Astrocyte (in vitro differentiated cells and primary cell): Measurements from ENCODE around the gene MDP1. TPM values are rescaled to one million over a fixed set of nuclear protein-coding genes. Genes with fewer than 3 reads are reported as not detected.

Experiments used
- DNase-seq: peaks from one replicate; pipeline ENCODE4 v3.0.0-alpha.2; 2010; ENCODE audit warnings: low read depth
- FAIRE-seq: peaks from 2 replicates; lab custom pipeline; 2011; peaks lifted over from hg19 to GRCh38; lab: Jason Lieb, UNC
- H2AFZ ChIP-seq: 2 replicates; pipeline ENCODE4 v1.6.0; 2012; ENCODE audit warnings: low read depth, low read length, inconsistent platforms
- H3K27ac ChIP-seq: 2 replicates; pipeline ENCODE4 v1.5.1; 2011; ENCODE audit warnings: low read depth, low read length, inconsistent platforms
- H3K27me3 ChIP-seq: 2 replicates; pipeline ENCODE4 v1.6.0; 2011; ENCODE audit warnings: low read length, inconsistent platforms; ENCODE audit not compliant: insufficient read depth
- H3K36me3 ChIP-seq: 2 replicates; pipeline ENCODE4 v1.5.1; 2011; ENCODE audit warnings: low read length, inconsistent platforms; ENCODE audit not compliant: insufficient read depth
- H3K4me1 ChIP-seq: 2 replicates; pipeline ENCODE4 v1.5.1; 2011; ENCODE audit warnings: low read length, inconsistent platforms; ENCODE audit not compliant: insufficient read depth
- H3K4me2 ChIP-seq: 2 replicates; pipeline ENCODE4 v1.6.0; 2012; ENCODE audit warnings: low read length, inconsistent platforms
- H3K4me3 ChIP-seq: 2 replicates; pipeline ENCODE4 v1.5.1; 2011; ENCODE audit warnings: low read depth, mild to moderate bottlenecking, low read length, inconsistent platforms; ENCODE audit not compliant: insufficient read depth
- H3K79me2 ChIP-seq: 2 replicates; pipeline ENCODE4 v1.6.0; 2012; ENCODE audit warnings: mild to moderate bottlenecking, low read length, inconsistent platforms; ENCODE audit not compliant: insufficient read depth
- H3K9ac ChIP-seq: 2 replicates; pipeline ENCODE4 v1.6.0; 2012; ENCODE audit warnings: mild to moderate bottlenecking, low read length, inconsistent platforms
- H3K9me3 ChIP-seq: 2 replicates; pipeline ENCODE4 v1.5.1; 2012; ENCODE audit warnings: low read depth, mild to moderate bottlenecking, low read length, inconsistent platforms; ENCODE audit not compliant: insufficient read depth
- H4K20me1 ChIP-seq: 2 replicates; pipeline ENCODE4 v1.6.0; 2012; ENCODE audit warnings: low read length, inconsistent platforms; ENCODE audit not compliant: insufficient read depth
- H3K27ac Mint-ChIP-seq: one replicate; pipeline ENCODE4 v1.8.0; 2021; ENCODE audit warnings: mild to moderate bottlenecking, mixed read lengths; ENCODE audit not compliant: unreplicated experiment
- H3K27me3 Mint-ChIP-seq: one replicate; pipeline ENCODE4 v1.8.0; 2021; ENCODE audit warnings: low read depth, mixed read lengths; ENCODE audit not compliant: unreplicated experiment
- H3K36me3 Mint-ChIP-seq: one replicate; pipeline ENCODE4 v1.8.0; 2021; ENCODE audit warnings: low read depth, mixed read lengths; ENCODE audit not compliant: unreplicated experiment
- H3K4me1 Mint-ChIP-seq: one replicate; pipeline ENCODE4 v1.8.0; 2021; ENCODE audit warnings: low read depth, mixed read lengths; ENCODE audit not compliant: unreplicated experiment
- H3K4me3 Mint-ChIP-seq: one replicate; pipeline ENCODE4 v1.8.0; 2021; ENCODE audit warnings: mild to moderate bottlenecking, moderate library complexity, mixed read lengths; ENCODE audit not compliant: unreplicated experiment
- H3K9me3 Mint-ChIP-seq: one replicate; pipeline ENCODE4 v1.8.0; 2021; ENCODE audit warnings: mild to moderate bottlenecking, mixed read lengths; ENCODE audit not compliant: unreplicated experiment
- CTCF ChIP-seq: IDR thresholded peaks from 2 replicates; pipeline ENCODE4 v1.5.1; 2011; ENCODE audit warnings: low read depth, mild to moderate bottlenecking, inconsistent platforms, low read length, moderate library complexity; ENCODE audit not compliant: insufficient read depth
- EZH2 ChIP-seq: IDR thresholded peaks from 2 replicates; pipeline ENCODE4 v1.6.1; 2012; ENCODE audit warnings: mild to moderate bottlenecking, low read length, inconsistent platforms; ENCODE audit not compliant: insufficient read depth
- total RNA-seq: library from RNA; stranded (reverse); gene quantifications from 2 replicates; pipeline ENCODE4 v1.2.1, GENCODE V29; 2021

MDP1 gene
- total RNA-seq, 1 donor from 2014 or later = 8.9 TPM

GRCh38 chr14:24228902-24229301 is 13.0 kb upstream of the MDP1 start:
- no peak overlapping the region for H3K4me3 Mint-ChIP-seq
- no peak for FAIRE-seq
- H3K4me2 ChIP-seq = no peak overlapping the region

DNA sequence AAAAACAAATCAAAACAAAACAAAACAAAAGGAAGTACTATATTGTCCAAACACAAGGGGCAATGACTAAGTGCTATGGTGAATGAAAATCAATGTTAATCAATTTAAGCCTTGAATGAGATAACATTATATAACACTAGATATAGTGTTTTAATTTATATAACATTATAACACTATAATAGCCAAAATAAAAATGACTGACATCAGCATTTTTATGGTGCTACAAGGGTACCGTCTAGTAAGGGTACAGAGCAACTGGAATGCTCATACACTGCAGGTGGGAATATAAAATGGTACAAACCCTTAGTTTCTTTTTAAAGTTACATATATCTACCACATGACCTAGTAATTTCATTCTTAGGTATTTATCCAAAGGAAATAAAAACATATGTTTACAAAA is 10.6 kb upstream of the MDP1 start:
- FAIRE-seq = no peak

More at GRCh38 chr14:24228902-24229301, 13.0 kb upstream of the MDP1 start:
- H3K4me3 ChIP-seq = no peak overlapping the region
- peaks cover 13% of the 10 kb centered on the region for H3K4me1 Mint-ChIP-seq
- H3K9ac ChIP-seq = no peak overlapping the region
- no peaks in the 10 kb centered on the region for H3K36me3 ChIP-seq
- H3K36me3 Mint-ChIP-seq = peaks cover 2% of the 10 kb centered on the region
- H3K27me3 Mint-ChIP-seq = no peaks in the 10 kb centered on the region
- peaks cover 80% of the 10 kb centered on the region for H3K79me2 ChIP-seq
- no peaks in the 10 kb centered on the region for H3K27me3 ChIP-seq
- TF ChIP-seq EZH2 (no peak), CTCF (no peak)
- H3K9me3 Mint-ChIP-seq = no peaks in the 10 kb centered on the region
- H2AFZ ChIP-seq = no peak overlapping the region
- no peak for DNase-seq
- H4K20me1 ChIP-seq = peaks cover 3% of the 10 kb centered on the region
- H3K27ac Mint-ChIP-seq = peak overlapping the region; percentile 69
- peaks cover 18% of the 10 kb centered on the region for H3K4me1 ChIP-seq
- H3K27ac ChIP-seq = no peak overlapping the region
- H3K9me3 ChIP-seq = no peaks in the 10 kb centered on the region

More for the DNA sequence above, 10.6 kb upstream of the MDP1 start:
- Mint-ChIP-seq H3K9me3 (no peaks in the 10 kb centered on the region), H3K36me3 (peaks cover 2% of the 10 kb centered on the region), H3K27ac (no peak overlapping the region), H3K4me3 (no peak overlapping the region), H3K4me1 (peaks cover 10% of the 10 kb centered on the region), H3K27me3 (no peaks in the 10 kb centered on the region)
- Histone ChIP-seq H3K9ac (no peak overlapping the region), H3K9me3 (no peaks in the 10 kb centered on the region), H3K4me2 (no peak overlapping the region), H3K27me3 (no peaks in the 10 kb centered on the region), H2AFZ (no peak overlapping the region), H3K36me3 (no peaks in the 10 kb centered on the region), H3K27ac (no peak overlapping the region), H3K4me3 (no peak overlapping the region), H3K79me2 (peaks cover 83% of the 10 kb centered on the region), H3K4me1 (peaks cover 7% of the 10 kb centered on the region), H4K20me1 (peaks cover 3% of the 10 kb centered on the region)
- TF ChIP-seq CTCF (no peak), EZH2 (no peak)
- no peak for DNase-seq
